ENCODE results near the gene EYS.

DNA sequence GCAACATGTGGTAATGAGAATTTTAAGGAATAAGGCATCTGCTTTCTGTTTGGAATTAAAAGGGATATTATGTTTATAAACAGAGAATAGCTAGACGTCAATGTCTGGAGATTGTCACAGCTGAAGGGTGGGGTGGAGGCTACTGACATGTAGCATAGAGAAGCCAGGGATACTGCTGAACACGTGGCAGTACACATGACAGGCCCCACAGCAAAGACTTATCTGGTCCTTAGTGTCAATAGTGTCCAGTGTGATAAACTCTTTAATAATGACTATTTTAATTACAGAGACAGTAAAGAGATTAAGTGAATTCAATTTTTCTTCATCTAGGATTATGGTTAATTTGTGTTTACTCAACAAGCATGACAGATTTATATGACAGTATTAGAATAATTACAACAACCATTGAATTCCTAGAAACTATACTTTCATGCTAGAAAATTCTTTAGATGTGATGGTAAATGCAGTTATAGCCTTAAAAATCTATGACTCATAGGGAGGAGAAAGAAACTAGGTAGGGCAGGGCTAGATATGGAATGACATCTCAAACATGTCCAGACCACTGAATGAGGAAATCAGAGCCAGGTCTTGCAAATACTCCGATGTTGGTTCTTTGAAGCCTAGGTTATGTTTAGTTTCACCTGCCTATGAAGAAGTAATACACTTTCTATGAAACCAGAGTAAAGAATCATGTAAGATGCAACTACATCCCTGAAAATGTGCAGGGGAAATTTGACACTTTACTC lies 1671.9 kb downstream of the EYS start:
- TF ChIP-seq, protein P1, sequence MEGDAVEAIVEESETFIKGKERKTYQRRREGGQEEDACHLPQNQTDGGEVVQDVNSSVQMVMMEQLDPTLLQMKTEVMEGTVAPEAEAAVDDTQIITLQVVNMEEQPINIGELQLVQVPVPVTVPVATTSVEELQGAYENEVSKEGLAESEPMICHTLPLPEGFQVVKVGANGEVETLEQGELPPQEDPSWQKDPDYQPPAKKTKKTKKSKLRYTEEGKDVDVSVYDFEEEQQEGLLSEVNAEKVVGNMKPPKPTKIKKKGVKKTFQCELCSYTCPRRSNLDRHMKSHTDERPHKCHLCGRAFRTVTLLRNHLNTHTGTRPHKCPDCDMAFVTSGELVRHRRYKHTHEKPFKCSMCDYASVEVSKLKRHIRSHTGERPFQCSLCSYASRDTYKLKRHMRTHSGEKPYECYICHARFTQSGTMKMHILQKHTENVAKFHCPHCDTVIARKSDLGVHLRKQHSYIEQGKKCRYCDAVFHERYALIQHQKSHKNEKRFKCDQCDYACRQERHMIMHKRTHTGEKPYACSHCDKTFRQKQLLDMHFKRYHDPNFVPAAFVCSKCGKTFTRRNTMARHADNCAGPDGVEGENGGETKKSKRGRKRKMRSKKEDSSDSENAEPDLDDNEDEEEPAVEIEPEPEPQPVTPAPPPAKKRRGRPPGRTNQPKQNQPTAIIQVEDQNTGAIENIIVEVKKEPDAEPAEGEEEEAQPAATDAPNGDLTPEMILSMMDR (IDR thresholded peaks at IDR 0.05): no peak
- no peak for TF ChIP-seq POLR2A (IDR thresholded peaks at IDR 0.05)
